Stimulated activated CD4-positive, alpha-beta T cell treated with anti-CD3 and anti-CD28 coated beads, Interleukin-4, amount 100 ng/mL, for 24 hours (primary cell): ENCODE results near the gene CCT3.
"Not testable (repeated sequence)": the region's sequence is repeated elsewhere in the genome, so short reads cannot be mapped to it uniquely, and the experiment has no call there.

ENCODE experiments used
- DNase-seq: peaks from one replicate; pipeline ENCODE4 v3.0.0-alpha.2; 2020

Gene CCT3

GRCh38 chr1:156338180-156338976 lies at the start of gene CCT3, which contains the start of gene TSACC:
Gene CCT3 (minus strand): TSS chr1:156338292. CDS start chr1:156338184, 108 bp downstream.
Gene TSACC (plus strand): TSS chr1:156338526. CDS start chr1:156339758, 1,232 bp downstream.
- peak; percentile 99 for DNase-seq

- no peak for DNase-seq
These were observed 49.7 kb upstream of the CCT3 start for GRCh38 chr1:156387870-156388173.

DNA sequence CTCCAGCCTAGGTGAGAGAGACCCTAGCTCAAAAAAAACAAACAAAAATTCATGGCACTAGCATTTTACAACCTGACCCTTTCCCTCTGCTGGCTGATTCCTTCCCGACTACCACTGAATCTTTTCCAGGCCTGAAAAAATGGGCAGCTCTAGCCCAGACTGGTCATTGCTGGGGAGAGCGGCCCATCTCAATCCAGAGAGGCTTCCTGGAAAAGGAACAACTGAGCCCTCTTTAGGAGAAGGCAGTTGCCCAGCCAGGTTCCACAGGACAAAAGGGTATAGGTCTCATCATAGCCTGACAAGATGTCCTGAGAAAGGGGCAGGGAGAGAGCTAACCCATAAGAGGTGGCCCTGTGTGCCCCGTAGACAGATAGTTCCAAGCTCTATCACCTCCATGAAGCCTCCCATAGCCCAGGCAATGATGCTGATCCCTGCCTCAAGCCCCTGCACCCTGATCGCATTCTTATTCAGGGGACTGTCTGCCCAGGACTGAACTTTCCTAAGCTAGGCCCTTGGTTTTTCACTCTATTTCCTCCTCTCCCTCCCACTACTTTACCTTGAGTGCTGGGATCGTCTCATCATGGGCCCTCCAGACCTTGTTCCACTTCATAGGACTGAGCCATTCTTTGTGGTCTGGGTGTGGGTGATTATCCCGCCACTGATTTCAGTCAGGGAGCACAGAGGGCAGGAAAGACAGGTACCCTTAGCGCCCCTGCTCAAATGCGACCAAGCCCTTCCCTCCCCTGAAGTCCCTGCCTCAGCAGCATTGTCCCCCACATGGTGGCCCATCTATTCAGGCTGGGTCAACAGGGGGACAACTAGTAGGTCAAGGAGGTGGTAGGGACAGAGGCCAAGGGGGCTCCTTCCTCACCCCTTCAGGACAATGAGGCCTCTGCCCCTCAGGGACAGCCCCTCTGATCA lies 49.1 kb upstream of the CCT3 start:
- DNase-seq, result no peak

GRCh38 chr1:156386134-156386901 lies 48.2 kb upstream of the CCT3 start:
- no peak for DNase-seq

- DNase-seq, result peak; percentile 80
These were observed 47.5 kb upstream of the CCT3 start for GRCh38 chr1:156385534-156386031.

DNA sequence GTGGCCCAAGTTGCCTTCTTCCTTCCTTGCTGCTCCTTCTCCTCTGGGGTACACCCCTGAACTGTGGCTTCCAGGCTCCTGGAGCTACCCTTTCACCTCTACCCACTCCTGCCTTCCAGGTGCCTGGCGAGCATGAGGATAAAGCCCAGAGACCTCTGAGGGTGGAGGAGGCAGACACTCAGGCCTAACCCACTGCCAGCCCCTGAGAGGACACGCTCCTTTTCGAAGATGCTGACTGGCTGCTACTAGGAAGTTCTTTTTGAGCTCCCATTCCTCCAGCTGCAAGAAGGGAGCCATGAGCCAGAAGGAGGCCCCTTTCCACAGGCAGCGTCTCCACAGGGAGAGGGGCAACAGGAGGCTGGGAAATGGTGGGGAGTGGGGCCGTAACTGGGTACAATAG lies 46.6 kb upstream of the CCT3 start:
- DNase-seq, result no peak

DNA sequence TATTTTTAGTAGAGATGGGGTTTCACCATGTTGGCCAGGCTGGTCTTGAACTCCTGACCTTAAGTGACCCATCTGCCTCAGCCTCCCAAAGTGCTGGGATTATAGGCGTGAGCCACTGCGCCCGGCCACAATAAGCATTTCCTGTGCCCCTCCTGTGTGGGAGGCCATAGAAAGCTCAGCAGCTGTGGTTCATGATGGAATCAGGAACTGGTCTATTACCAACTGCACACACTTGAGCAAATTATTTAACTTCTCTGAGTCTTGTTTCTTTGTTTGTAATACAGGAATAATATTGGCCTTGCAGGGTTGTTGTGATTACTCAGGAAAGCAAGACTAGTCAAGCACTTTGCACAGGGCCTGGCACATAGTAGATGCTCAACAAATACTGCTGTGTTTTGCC lies 45.9 kb upstream of the CCT3 start:
- no peak for DNase-seq

DNA sequence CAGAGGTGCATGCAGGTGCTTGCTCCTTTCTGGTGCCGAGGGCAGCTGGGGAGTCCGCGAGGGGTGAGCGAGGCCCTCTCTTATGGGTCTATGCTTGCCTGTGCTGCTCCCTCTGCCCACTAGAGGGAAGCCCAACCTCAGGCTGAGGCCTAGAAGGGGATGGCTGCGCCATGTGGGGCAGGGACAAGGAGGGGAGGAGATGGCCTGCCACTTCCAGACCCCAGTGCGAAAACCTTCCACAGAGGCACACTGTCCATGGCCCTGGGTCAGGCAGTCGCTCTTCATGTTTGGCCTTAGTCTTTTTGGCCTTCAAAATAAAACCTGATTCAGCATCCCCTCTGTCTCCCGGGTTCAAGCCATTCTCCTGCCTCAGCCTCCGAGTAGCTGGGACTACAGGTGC lies 44.9 kb upstream of the CCT3 start:
- peak; percentile 71 for DNase-seq

- DNase-seq, result no peak
These were observed 44.5 kb upstream of the CCT3 start for GRCh38 chr1:156382561-156382960.

DNA sequence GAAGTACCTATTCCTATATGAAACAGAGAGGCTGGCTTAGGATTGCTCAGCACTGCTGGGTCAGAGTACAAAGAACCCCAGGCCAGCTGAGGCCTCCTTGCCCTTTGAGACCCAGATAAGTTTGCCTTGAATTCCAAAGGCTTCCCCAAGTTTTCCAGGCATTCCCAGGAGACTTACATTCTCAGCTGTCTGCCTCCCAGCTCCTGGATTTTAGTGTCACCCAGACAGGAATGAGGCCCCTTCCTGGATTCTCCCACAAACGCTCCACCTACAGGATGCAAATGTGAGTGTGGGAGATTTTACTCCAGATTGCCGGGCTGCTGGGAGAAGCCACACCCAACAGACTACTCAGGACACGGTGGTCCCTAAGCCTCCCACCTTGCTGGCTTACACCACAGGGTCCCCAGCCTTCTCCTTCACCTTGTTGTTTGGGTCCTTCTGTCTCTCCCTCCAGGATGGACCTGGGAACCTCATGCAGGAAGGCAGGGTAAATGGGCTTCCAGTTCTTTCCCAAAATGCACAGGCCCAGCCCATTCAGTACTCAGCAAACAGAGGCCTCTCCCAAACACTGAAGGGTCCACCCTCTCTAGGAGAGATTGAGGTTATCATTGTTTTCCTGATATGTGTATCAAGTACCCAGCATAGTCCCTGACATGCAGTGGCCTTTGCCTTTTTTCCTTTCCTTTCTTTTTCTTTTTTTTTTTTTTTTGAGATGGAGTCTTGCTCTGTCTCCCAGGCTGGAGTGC lies 41.5 kb upstream of the CCT3 start:
- DNase-seq, result no peak

- no peak for DNase-seq
These were observed 40.5 kb upstream of the CCT3 start for GRCh38 chr1:156378557-156378956.

- DNase-seq, result no peak
These were observed 39.1 kb upstream of the CCT3 start for GRCh38 chr1:156376958-156377919.

GRCh38 chr1:156376146-156376545 lies 38.1 kb upstream of the CCT3 start:
- no peak for DNase-seq

- DNase-seq, result no peak
These were observed 35.5 kb upstream of the CCT3 start for GRCh38 chr1:156373546-156373945.

DNA sequence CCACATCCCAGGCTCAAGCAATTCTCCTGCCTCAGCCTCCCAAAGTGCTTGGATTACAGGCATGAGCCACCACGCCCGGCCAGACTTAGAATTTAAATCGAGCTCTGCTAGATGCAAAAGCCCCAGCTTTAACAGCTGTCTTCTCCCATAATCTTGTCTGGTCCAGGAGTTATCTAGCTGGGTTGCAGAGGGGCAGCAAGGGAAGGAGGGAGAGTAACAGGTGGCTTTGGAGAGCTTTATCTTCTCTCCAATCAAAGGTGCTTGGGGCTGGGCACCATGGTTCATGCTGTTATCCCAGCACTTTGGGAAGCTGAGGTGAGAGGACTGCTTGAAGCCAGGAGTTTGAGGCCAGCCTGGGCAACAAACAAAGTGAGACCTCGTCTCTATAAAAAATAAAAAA lies 34.8 kb upstream of the CCT3 start:
- no peak for DNase-seq

- no peak for DNase-seq
These were observed 34.1 kb upstream of the CCT3 start for GRCh38 chr1:156372265-156372586.

DNA sequence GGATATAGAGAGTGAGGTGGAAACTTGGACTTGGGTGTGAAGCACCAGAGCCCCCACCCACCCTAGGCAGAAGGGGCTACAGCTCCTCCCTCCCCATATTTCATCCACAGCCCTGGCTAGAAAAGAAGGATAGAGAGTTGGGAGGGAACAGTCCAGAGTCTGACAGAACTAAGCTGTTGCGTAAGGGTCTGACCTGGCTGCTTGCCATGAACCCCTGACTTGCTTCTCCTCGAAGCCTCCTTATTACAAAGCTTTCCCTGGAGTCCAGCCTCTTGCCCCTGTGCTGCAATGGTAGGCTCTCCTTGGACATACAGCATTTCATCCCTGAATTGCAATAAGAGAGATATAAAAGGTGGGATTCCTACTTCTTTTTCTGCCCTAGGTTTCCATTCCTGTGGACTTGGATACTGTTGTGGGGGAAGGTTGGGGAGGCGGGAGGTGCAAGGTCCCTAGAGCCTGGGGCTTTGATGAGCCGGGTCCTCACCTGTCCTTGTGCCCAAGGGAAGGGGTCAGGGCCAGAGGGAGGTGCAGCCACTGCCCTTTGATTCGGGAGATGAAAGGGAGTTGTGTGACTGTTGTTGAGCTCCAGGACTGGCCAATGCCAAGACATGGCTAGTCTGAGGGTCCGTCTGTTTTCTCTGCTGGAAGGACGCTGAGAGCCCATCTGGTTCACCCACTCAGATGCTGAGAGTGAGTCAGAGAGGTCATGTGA lies 33.6 kb upstream of the CCT3 start:
- no peak for DNase-seq

DNA sequence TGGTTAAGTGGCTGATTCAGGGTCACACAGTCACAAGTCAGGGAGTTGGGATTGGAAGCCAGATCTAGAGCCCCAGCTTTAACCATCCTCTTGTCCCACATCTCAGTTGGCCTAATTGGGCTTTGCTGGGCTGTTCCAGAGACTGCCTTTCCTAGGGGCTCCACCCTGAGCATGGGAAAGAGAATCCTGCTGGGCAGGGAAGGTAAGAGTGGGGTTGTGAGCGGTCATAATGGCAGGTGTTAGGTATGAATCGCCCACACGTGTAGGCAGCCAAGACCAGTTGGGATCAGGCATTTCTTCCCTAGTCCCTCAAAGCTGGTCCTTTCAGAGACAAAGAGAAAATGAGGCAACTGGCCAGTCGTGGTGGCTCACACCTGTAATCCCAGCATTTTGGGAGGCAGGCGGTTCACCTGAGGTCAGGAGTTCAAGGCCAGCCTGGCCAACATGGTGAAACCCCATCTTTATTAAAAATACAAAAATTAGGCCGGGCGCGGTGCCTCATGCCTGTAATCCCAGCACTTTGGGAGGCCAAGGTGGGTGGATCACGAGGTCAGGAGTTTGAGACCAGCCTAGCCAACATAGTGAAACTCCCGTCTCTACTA lies 31.7 kb upstream of the CCT3 start:
- DNase-seq, result not testable (repeated sequence)

- DNase-seq, result no peak
These were observed 31.0 kb upstream of the CCT3 start, which contains the start of gene RHBG for GRCh38 chr1:156368889-156369684. Gene RHBG (plus strand): TSS chr1:156369211. CDS start chr1:156369250, 39 bp downstream.
